MM.1S (cell line): ENCODE data around the gene SYT17.

Experiments
- DNase-seq: peaks from one replicate; pipeline ENCODE4 v3.0.0-alpha.2; 2015
- H2AFZ ChIP-seq: fragments of 300-600 bp; sonication (generic); 2 replicates; pipeline ENCODE4 v1.6.0; 2016; ENCODE audit warnings: antibody characterized with exemption, low read length
- H3F3A ChIP-seq: fragments of 300-600 bp; sonication (generic); 2 replicates; pipeline ENCODE4 v1.6.1; 2016; ENCODE audit warnings: mild to moderate bottlenecking, antibody characterized with exemption, low read length, moderate library complexity, mixed read lengths; ENCODE audit not compliant: insufficient read depth
- H3K27ac ChIP-seq: fragments of 300-600 bp; sonication (generic); 2 replicates; pipeline ENCODE4 v1.5.1; 2016; ENCODE audit warnings: mild to moderate bottlenecking, low read length
- H3K27me3 ChIP-seq: fragments of 300-600 bp; sonication (generic); replicated peaks from 2 replicates; pipeline ENCODE4 v1.6.0; 2016; ENCODE audit warnings: low read length; ENCODE audit not compliant: insufficient read depth
- H3K36me3 ChIP-seq: fragments of 300-600 bp; sonication (generic); replicated peaks from 2 replicates; pipeline ENCODE4 v1.6.1; 2016; ENCODE audit warnings: mild to moderate bottlenecking, low read length, mixed read lengths; ENCODE audit not compliant: insufficient read depth
- H3K4me1 ChIP-seq: fragments of 300-600 bp; sonication (generic); 2 replicates; pipeline ENCODE4 v1.6.1; 2016; ENCODE audit warnings: low read length, mixed read lengths
- H3K4me2 ChIP-seq: fragments of 300-600 bp; sonication (generic); 2 replicates; pipeline ENCODE4 v1.6.0; 2016; ENCODE audit warnings: low read depth, low read length
- H3K4me3 ChIP-seq: fragments of 300-600 bp; sonication (generic); 2 replicates; pipeline ENCODE4 v1.5.1; 2016; ENCODE audit warnings: low read length, mixed read lengths
- H3K79me2 ChIP-seq: fragments of 300-600 bp; sonication (generic); 2 replicates; pipeline ENCODE4 v1.6.1; 2016; ENCODE audit warnings: mixed run types, low read length, mixed read lengths
- H3K9ac ChIP-seq: fragments of 300-600 bp; sonication (generic); 2 replicates; pipeline ENCODE4 v1.6.1; 2016; ENCODE audit warnings: low read length, mixed read lengths
- H3K9me2 ChIP-seq: fragments of 300-600 bp; sonication (generic); replicated peaks from 2 replicates; pipeline ENCODE4 v1.6.1; 2016; ENCODE audit warnings: mild to moderate bottlenecking, low read length, mixed read lengths; ENCODE audit not compliant: insufficient read depth
- H3K9me3 ChIP-seq: fragments of 300-600 bp; sonication (generic); replicated peaks from 2 replicates; pipeline ENCODE4 v1.6.1; 2016; ENCODE audit warnings: mild to moderate bottlenecking, low read length, mixed read lengths; ENCODE audit not compliant: insufficient read depth
- H4K20me1 ChIP-seq: fragments of 300-600 bp; sonication (generic); 2 replicates; pipeline ENCODE4 v1.6.1; 2016; ENCODE audit warnings: mild to moderate bottlenecking, low read length, moderate library complexity, mixed read lengths; ENCODE audit not compliant: insufficient read depth
- CTCF ChIP-seq: fragments of 300-600 bp; sonication (generic); IDR thresholded peaks from 2 replicates; pipeline ENCODE4 v1.5.1; 2016; ENCODE audit warnings: antibody characterized with exemption, low read length, mixed read lengths
- EZH2 ChIP-seq: fragments of 300-600 bp; sonication (generic); optimal IDR thresholded peaks from 2 replicates; pipeline ENCODE3; 2017; ENCODE audit warnings: low read depth, mild to moderate bottlenecking, antibody characterized with exemption, low read length, mixed read lengths
- EZH2phosphoT487 ChIP-seq: fragments of 300-600 bp; sonication (generic); IDR thresholded peaks from 2 replicates; pipeline ENCODE4 v1.6.1; 2018; ENCODE audit warnings: antibody characterized with exemption, low read length

SYT17 gene

GRCh38 chr16:19123535-19124178 is 44.4 kb upstream of the SYT17 start:
- H3K9me3 ChIP-seq: no peaks in the 10 kb centered on the region
- no peaks in the 10 kb centered on the region for H3K27me3 ChIP-seq

GRCh38 chr16:19126300-19126699 is 41.7 kb upstream of the SYT17 start:
- TF ChIP-seq EZH2phosphoT487 (no peak), CTCF (no peak), EZH2 (no peak)

More at GRCh38 chr16:19123535-19124178, 44.4 kb upstream of the SYT17 start:
- Histone ChIP-seq H4K20me1 (no peaks in the 10 kb centered on the region), H3K4me2 (no peak overlapping the region), H3K36me3 (no peaks in the 10 kb centered on the region), H3K79me2 (no peaks in the 10 kb centered on the region), H3K9ac (no peak overlapping the region), H3K4me3 (no peak overlapping the region), H2AFZ (no peak overlapping the region), H3K27ac (no peak overlapping the region), H3K4me1 (no peaks in the 10 kb centered on the region), H3F3A (no peaks in the 10 kb centered on the region), H3K9me2 (no peaks in the 10 kb centered on the region)
- no peak for DNase-seq
- TF ChIP-seq EZH2 (no peak), EZH2phosphoT487 (no peak), CTCF (no peak)

GRCh38 chr16:19127205-19127604 is 40.8 kb upstream of the SYT17 start:
- no peak overlapping the region for H3K4me2 ChIP-seq
- no peaks in the 10 kb centered on the region for H3K9me3 ChIP-seq
- H3K9ac ChIP-seq: no peak overlapping the region

More at GRCh38 chr16:19126300-19126699, 41.7 kb upstream of the SYT17 start:
- Histone ChIP-seq H3K4me1 (no peaks in the 10 kb centered on the region), H3K79me2 (no peaks in the 10 kb centered on the region), H3K27ac (no peak overlapping the region), H3K36me3 (no peaks in the 10 kb centered on the region), H3K9me2 (no peaks in the 10 kb centered on the region), H3K4me3 (no peak overlapping the region), H3K4me2 (no peak overlapping the region), H2AFZ (no peak overlapping the region), H3K9ac (no peak overlapping the region), H3K27me3 (no peaks in the 10 kb centered on the region), H3F3A (no peaks in the 10 kb centered on the region), H4K20me1 (no peaks in the 10 kb centered on the region), H3K9me3 (no peaks in the 10 kb centered on the region)
- no peak for DNase-seq

More at GRCh38 chr16:19127205-19127604, 40.8 kb upstream of the SYT17 start:
- TF ChIP-seq EZH2 (no peak), EZH2phosphoT487 (no peak), CTCF (no peak)
- Histone ChIP-seq H3K4me3 (no peak overlapping the region), H3K4me1 (no peaks in the 10 kb centered on the region), H3K36me3 (no peaks in the 10 kb centered on the region), H3K9me2 (no peaks in the 10 kb centered on the region), H2AFZ (no peak overlapping the region), H3F3A (no peaks in the 10 kb centered on the region), H3K27me3 (no peaks in the 10 kb centered on the region), H3K27ac (no peak overlapping the region), H3K79me2 (no peaks in the 10 kb centered on the region), H4K20me1 (no peaks in the 10 kb centered on the region)
- DNase-seq: no peak
